Spinal cord (tissue), 10 donors: ENCODE data around the gene MISP3. TPM values are rescaled to one million over a fixed set of nuclear protein-coding genes. Genes with fewer than 3 reads are reported as not detected.

ENCODE experiments used
- DNase-seq, 6 donors: peaks; one replicate each; pipeline versions ENCODE4 v3.0.0 to v3.0.0-alpha.2; 2013 to 2015; ENCODE audit warnings: low spot score in 6 of 6, low read depth in 4 of 6
- H3K27ac ChIP-seq: one replicate; pipeline ENCODE4 v1.5.1; 2013; ENCODE audit warnings: low read depth, low read length, control low read depth
- H3K27me3 ChIP-seq: one replicate; pipeline ENCODE4 v1.6.1; 2013; ENCODE audit warnings: low read length; ENCODE audit not compliant: control insufficient read depth, insufficient read depth
- H3K36me3 ChIP-seq: one replicate; pipeline ENCODE4 v1.6.1; 2013; ENCODE audit warnings: low read length; ENCODE audit not compliant: control insufficient read depth, insufficient read depth
- H3K4me1 ChIP-seq: one replicate; pipeline ENCODE4 v1.6.1; 2013; ENCODE audit warnings: low read length; ENCODE audit not compliant: control insufficient read depth, insufficient read depth
- H3K4me3 ChIP-seq: one replicate; pipeline ENCODE4 v1.5.1; 2013; ENCODE audit warnings: low read depth, low read length, control low read depth
- H3K9me3 ChIP-seq: one replicate; pipeline ENCODE4 v1.6.1; 2013; ENCODE audit warnings: low read length; ENCODE audit not compliant: control insufficient read depth, insufficient read depth
- WGBS: methylation state at CpG from one replicate; pipeline ENCODE4 v1.1.5; 2013; ENCODE audit warnings: missing lambda C conversion rate; ENCODE audit not compliant: insufficient coverage; 5-methylcytosine and 5-hydroxymethylcytosine counted together
- polyA plus RNA-seq, 2 donors: library from polyadenylated mRNA; unstranded; fragments of 120-200 nt; gene quantifications; one replicate each; pipeline ENCODE4 v1.2.1, GENCODE V29; 2013; ENCODE audit not compliant: insufficient read length in 2 of 2
- total RNA-seq, 2 donors: library from RNA; depleted of rRNA in 1 of 2; stranded (reverse); fragments of 120-200 nt in 1 of 2; fragments of >200 nt in 1 of 2; gene quantifications; one replicate each; pipeline versions ENCODE4 v1.2.3 to v1.2.4, GENCODE V29; 2013 to 2014
- donor health status: healthy.

Gene MISP3
- total and polyA plus RNA-seq, 4 donors, result 1.2 to 12.4 (median 8.1) TPM

- no CpG with 5 or more reads among the region's 1 CpG for WGBS
- Histone ChIP-seq H3K4me3 (no peak overlapping the region), H3K9me3 (no peaks in the 10 kb centered on the region), H3K36me3 (peaks cover 52% of the 10 kb centered on the region), H3K27ac (no peak overlapping the region), H3K27me3 (no peaks in the 10 kb centered on the region), H3K4me1 (peaks cover 42% of the 10 kb centered on the region)
- no peak for DNase-seq
These were observed 38.9 kb downstream of the MISP3 start for GRCh38 chr19:14111486-14111885.

GRCh38 chr19:14112051-14112808 lies 39.6 kb downstream of the MISP3 start:
- 78% methylated on average over 11 of the region's 12 CpGs for WGBS
- Histone ChIP-seq H3K36me3 (peaks cover 44% of the 10 kb centered on the region), H3K27me3 (no peaks in the 10 kb centered on the region), H3K4me1 (peaks cover 49% of the 10 kb centered on the region), H3K4me3 (no peak overlapping the region), H3K9me3 (no peaks in the 10 kb centered on the region), H3K27ac (peak overlapping the region; percentile 35)
- DNase-seq, result no peak

- peaks cover 38% of the 10 kb centered on the region for H3K36me3 ChIP-seq
- no peak overlapping the region for H3K4me3 ChIP-seq
- H3K4me1 ChIP-seq, result peaks cover 49% of the 10 kb centered on the region
- no peaks in the 10 kb centered on the region for H3K27me3 ChIP-seq
- WGBS, result 50% methylated on average over 3 of the region's 12 CpGs
- no peaks in the 10 kb centered on the region for H3K9me3 ChIP-seq
- no peak for DNase-seq
- H3K27ac ChIP-seq, result peak overlapping the region; percentile 35
These were observed 40.3 kb downstream of the MISP3 start for GRCh38 chr19:14112809-14113385.

- WGBS, result 74% methylated on average over 16 of the region's 18 CpGs
- no peaks in the 10 kb centered on the region for H3K9me3 ChIP-seq
- H3K4me1 ChIP-seq, result peaks cover 56% of the 10 kb centered on the region
- no peak for DNase-seq
- H3K36me3 ChIP-seq, result peaks cover 33% of the 10 kb centered on the region
- H3K27ac ChIP-seq, result peak overlapping the region; percentile 35
- H3K4me3 ChIP-seq, result no peak overlapping the region
- H3K27me3 ChIP-seq, result no peaks in the 10 kb centered on the region
These were observed 41.3 kb downstream of the MISP3 start for GRCh38 chr19:14113762-14114414.

GRCh38 chr19:14114439-14114838 lies 41.9 kb downstream of the MISP3 start:
- Histone ChIP-seq H3K4me1 (peaks cover 62% of the 10 kb centered on the region), H3K27me3 (no peaks in the 10 kb centered on the region), H3K36me3 (peaks cover 33% of the 10 kb centered on the region), H3K27ac (no peak overlapping the region), H3K4me3 (no peak overlapping the region), H3K9me3 (no peaks in the 10 kb centered on the region)
- DNase-seq, result no peak
- 91% methylated on average over 7 of the region's 7 CpGs for WGBS

GRCh38 chr19:14114854-14115253 lies 42.3 kb downstream of the MISP3 start:
- no peak overlapping the region for H3K27ac ChIP-seq
- no peak for DNase-seq
- H3K4me1 ChIP-seq, result peaks cover 65% of the 10 kb centered on the region
- H3K36me3 ChIP-seq, result peaks cover 33% of the 10 kb centered on the region
- 36% methylated on average over 3 of the region's 9 CpGs for WGBS
- no peaks in the 10 kb centered on the region for H3K27me3 ChIP-seq
- H3K9me3 ChIP-seq, result no peaks in the 10 kb centered on the region
- no peak overlapping the region for H3K4me3 ChIP-seq

- Histone ChIP-seq H3K36me3 (peaks cover 36% of the 10 kb centered on the region), H3K27me3 (no peaks in the 10 kb centered on the region), H3K4me3 (peak overlapping the region; percentile 83), H3K4me1 (peaks cover 71% of the 10 kb centered on the region), H3K27ac (no peak overlapping the region), H3K9me3 (no peaks in the 10 kb centered on the region)
- WGBS, result 76% methylated on average over 4 of the region's 5 CpGs
- no peak for DNase-seq
These were observed 43.2 kb downstream of the MISP3 start for GRCh38 chr19:14115756-14116155.

GRCh38 chr19:14116525-14116917 lies 43.9 kb downstream of the MISP3 start:
- no peak for DNase-seq
- Histone ChIP-seq H3K9me3 (no peaks in the 10 kb centered on the region), H3K27me3 (no peaks in the 10 kb centered on the region), H3K27ac (peak overlapping the region; percentile 52), H3K36me3 (peaks cover 32% of the 10 kb centered on the region), H3K4me3 (peak overlapping the region; percentile 83), H3K4me1 (peaks cover 71% of the 10 kb centered on the region)
- WGBS, result 0% methylated on average over 5 of the region's 6 CpGs

- 0% methylated on average over 33 of the region's 33 CpGs for WGBS
- no peaks in the 10 kb centered on the region for H3K27me3 ChIP-seq
- peak overlapping the region; percentile 52 for H3K27ac ChIP-seq
- H3K4me1 ChIP-seq, result peaks cover 68% of the 10 kb centered on the region
- peak overlapping the region; percentile 83 for H3K4me3 ChIP-seq
- peak in 2 of 6 donors; percentile 50 to 58 for DNase-seq
- no peaks in the 10 kb centered on the region for H3K9me3 ChIP-seq
- peaks cover 27% of the 10 kb centered on the region for H3K36me3 ChIP-seq
These were observed 44.5 kb downstream of the MISP3 start for GRCh38 chr19:14116918-14117578.
